Vagina (tissue), 2 donors: ENCODE data around the gene TEX26. TPM values are rescaled to one million over a fixed set of nuclear protein-coding genes. Genes with fewer than 3 reads are reported as not detected.

ENCODE experiments used
- DNase-seq, 2 donors: peaks; one replicate each; pipeline ENCODE4 v3.0.0-alpha.2; 2017; ENCODE audit errors: extremely low spot score in 2 of 2
- H3K27ac ChIP-seq: fragments of 200-600 bp; sonication (generic); one replicate; pipeline ENCODE4 v1.5.1; 2019
- H3K27me3 ChIP-seq: fragments of 200-600 bp; sonication (generic); one replicate; pipeline ENCODE4 v1.5.1; 2019
- H3K36me3 ChIP-seq, 2 donors: fragments of 200-600 bp; sonication (generic); one replicate each; pipeline ENCODE4 v1.5.1; 2017 to 2019
- H3K4me1 ChIP-seq: fragments of 200-600 bp; sonication (generic); one replicate; pipeline ENCODE4 v1.5.1; 2019
- H3K4me3 ChIP-seq, 2 donors: fragments of 200-600 bp; sonication (generic); 1 replicate in 1 of 2; 2 replicates in 1 of 2; pipeline ENCODE4 v1.5.1; 2016 to 2019
- H3K9me3 ChIP-seq: fragments of 200-600 bp; sonication (generic); one replicate; pipeline ENCODE4 v1.5.1; 2019
- CTCF ChIP-seq, 3 experiments: fragments of 450-650 bp in 2 of 3; fragments of 200-600 bp in 1 of 3; sonication (generic) in 1 of 3; IDR thresholded peaks; one replicate each; pipeline ENCODE4 v1.5.1; 2017 to 2019; ENCODE audit warnings: antibody characterized with exemption in 3 of 3, mild to moderate bottlenecking in 2 of 3, moderate library complexity in 2 of 3
- POLR2A ChIP-seq, 2 donors: fragments of 450-650 bp; IDR thresholded peaks; one replicate each; pipeline ENCODE4 v1.6.1; 2017; ENCODE audit warnings: antibody characterized with exemption in 2 of 2, mild to moderate bottlenecking in 2 of 2, moderate library complexity in 2 of 2
- POLR2AphosphoS5 ChIP-seq, 2 donors: sonication (generic); formaldehyde crosslinking; IDR thresholded peaks; one replicate each; pipeline ENCODE4 v1.9.0; 2017; ENCODE audit warnings: antibody characterized with exemption in 2 of 2, mild to moderate bottlenecking in 2 of 2, low read depth in 1 of 2; ENCODE audit not compliant: insufficient read depth in 1 of 2
- intact Hi-C: fragments of 100-400 bp; cut with DNase I; formaldehyde crosslinking; loops from one replicate; pipeline ENCODE4 v1.15.1; 2023
- total RNA-seq: library from RNA; depleted of rRNA; stranded (reverse); fragments of >200 nt; gene quantifications from one replicate; pipeline ENCODE4 v1.2.3, GENCODE V29; 2016

Gene TEX26
- total RNA-seq, 1 donor from 2014 or later, result not detected

- Histone ChIP-seq H3K9me3 (no peaks in the 10 kb centered on the region), H3K27ac (no peak overlapping the region), H3K27me3 (no peaks in the 10 kb centered on the region), H3K4me3 (no peak overlapping the region), H3K4me1 (peaks cover 17% of the 10 kb centered on the region), H3K36me3 (no peaks in the 10 kb centered on the region)
- intact Hi-C loops, result no loop called here
- DNase-seq, result no peak
- TF ChIP-seq POLR2AphosphoS5 (IDR thresholded peaks at IDR 0.05; ENCODE audit: insufficient read depth in 1 of 2, low read depth in 1 of 2) (no peak), CTCF (IDR thresholded peaks at IDR 0.05) (no peak), POLR2A (IDR thresholded peaks at IDR 0.05) (no peak)
Observed at GRCh38 chr13:31001647-31002046, 69.2 kb downstream of the TEX26 start.

- no peaks in the 10 kb centered on the region for H3K36me3 ChIP-seq
- no peaks in the 10 kb centered on the region for H3K4me1 ChIP-seq
- H3K27ac ChIP-seq, result no peak overlapping the region
- DNase-seq, result no peak
- H3K4me3 ChIP-seq, result no peak overlapping the region
- intact Hi-C loops, result no loop called here
- H3K9me3 ChIP-seq, result no peaks in the 10 kb centered on the region
- H3K27me3 ChIP-seq, result no peaks in the 10 kb centered on the region
- no peak for TF ChIP-seq POLR2A (IDR thresholded peaks at IDR 0.05)
- TF ChIP-seq CTCF (IDR thresholded peaks at IDR 0.05), result no peak
- no peak for TF ChIP-seq POLR2AphosphoS5 (IDR thresholded peaks at IDR 0.05; ENCODE audit: insufficient read depth in 1 of 2, low read depth in 1 of 2)
Observed at GRCh38 chr13:31005066-31005465, 72.6 kb downstream of the TEX26 start.

GRCh38 chr13:31007417-31007816 lies 75.0 kb downstream of the TEX26 start:
- Histone ChIP-seq H3K27me3 (no peaks in the 10 kb centered on the region), H3K36me3 (no peaks in the 10 kb centered on the region), H3K4me1 (no peaks in the 10 kb centered on the region), H3K27ac (no peak overlapping the region), H3K9me3 (no peaks in the 10 kb centered on the region), H3K4me3 (no peak overlapping the region)
- no peak for DNase-seq
- TF ChIP-seq POLR2A (IDR thresholded peaks at IDR 0.05), result no peak
- intact Hi-C loops, result no loop called here

- Histone ChIP-seq H3K4me3 (no peak overlapping the region), H3K36me3 (no peaks in the 10 kb centered on the region), H3K27ac (no peak overlapping the region), H3K4me1 (no peaks in the 10 kb centered on the region), H3K9me3 (no peaks in the 10 kb centered on the region), H3K27me3 (no peaks in the 10 kb centered on the region)
- no peak for DNase-seq
- TF ChIP-seq POLR2A (IDR thresholded peaks at IDR 0.05) (no peak), POLR2AphosphoS5 (IDR thresholded peaks at IDR 0.05; ENCODE audit: insufficient read depth in 1 of 2, low read depth in 1 of 2) (no peak), CTCF (IDR thresholded peaks at IDR 0.05) (no peak)
- intact Hi-C loops, result no loop called here
Observed at GRCh38 chr13:31008400-31009115, 76.1 kb downstream of the TEX26 start.

- H3K27me3 ChIP-seq, result no peaks in the 10 kb centered on the region
- H3K4me3 ChIP-seq, result no peak overlapping the region
- no peaks in the 10 kb centered on the region for H3K9me3 ChIP-seq
- no peaks in the 10 kb centered on the region for H3K4me1 ChIP-seq
- no peak for TF ChIP-seq POLR2AphosphoS5 (IDR thresholded peaks at IDR 0.05; ENCODE audit: insufficient read depth in 1 of 2, low read depth in 1 of 2)
- TF ChIP-seq POLR2A (IDR thresholded peaks at IDR 0.05), result no peak
- TF ChIP-seq CTCF (IDR thresholded peaks at IDR 0.05), result no peak
- no peak overlapping the region for H3K27ac ChIP-seq
- no peaks in the 10 kb centered on the region for H3K36me3 ChIP-seq
- intact Hi-C loops, result no loop called here
- no peak for DNase-seq
Observed at GRCh38 chr13:31009166-31009565, 76.7 kb downstream of the TEX26 start.
